CD14-positive monocyte (primary cell): ENCODE measurements around the gene GPANK1. TPM values are rescaled to one million over a fixed set of nuclear protein-coding genes. Genes with fewer than 3 reads are reported as not detected.

Experiments
- DNase-seq, 3 donors: peaks; one replicate each; pipeline ENCODE4 v3.0.0-alpha.2; 2011 to 2022
- H2AFZ ChIP-seq: 2 replicates; pipeline ENCODE4 v1.6.0; 2012; ENCODE audit warnings: mild to moderate bottlenecking, low read depth, low read length, inconsistent platforms; ENCODE audit not compliant: insufficient read depth, poor library complexity, severe bottlenecking
- H3K27ac ChIP-seq, 2 donors: 1 replicate in 1 of 2; 2 replicates in 1 of 2; pipeline ENCODE4 v1.5.1; 2012 to 2013; ENCODE audit warnings: low read length in 2 of 2, control low read depth in 1 of 2, inconsistent platforms in 1 of 2, low read depth in 1 of 2, mild to moderate bottlenecking in 1 of 2
- H3K27me3 ChIP-seq, 2 donors: one replicate each; pipeline versions ENCODE4 v1.6.0 to v1.6.1; 2011 to 2013; ENCODE audit warnings: low read length in 2 of 2; ENCODE audit not compliant: control insufficient read depth in 2 of 2, insufficient read depth in 2 of 2
- H3K36me3 ChIP-seq, 2 donors: replicated peaks in 1 of 2; 1 replicate in 1 of 2; 2 replicates in 1 of 2; pipeline versions ENCODE4 v1.5.1 to v1.6.1; 2012 to 2013; ENCODE audit warnings: low read length in 2 of 2, control low read depth in 1 of 2, inconsistent platforms in 1 of 2, mild to moderate bottlenecking in 1 of 2; ENCODE audit not compliant: insufficient read depth in 2 of 2, control insufficient read depth in 1 of 2
- H3K4me1 ChIP-seq, 2 donors: 1 replicate in 1 of 2; 2 replicates in 1 of 2; pipeline versions ENCODE4 v1.5.1 to v1.6.1; 2012 to 2013; ENCODE audit warnings: low read length in 2 of 2, control low read depth in 1 of 2, inconsistent platforms in 1 of 2, mild to moderate bottlenecking in 1 of 2, moderate library complexity in 1 of 2; ENCODE audit not compliant: insufficient read depth in 2 of 2, control insufficient read depth in 1 of 2
- H3K4me2 ChIP-seq: replicated peaks from 2 replicates; pipeline ENCODE3; 2012; ENCODE audit warnings: low read length, moderate library complexity, mild to moderate bottlenecking; ENCODE audit not compliant: poor library complexity, severe bottlenecking; ENCODE audit errors: extremely low read depth
- H3K4me3 ChIP-seq, 3 experiments: fragments of 200-600 bp in 1 of 3; sonication (generic) in 1 of 3; replicated peaks in 1 of 3; 1 replicate in 2 of 3; 2 replicates in 1 of 3; pipeline ENCODE4 v1.5.1; 2011 to 2013; ENCODE audit warnings: low read length in 3 of 3, mild to moderate bottlenecking in 3 of 3, control low read depth in 2 of 3, low read depth in 2 of 3, inconsistent platforms in 1 of 3, moderate library complexity in 1 of 3
- H3K79me2 ChIP-seq: 2 replicates; pipeline ENCODE4 v1.6.0; 2012; ENCODE audit warnings: mild to moderate bottlenecking, control low read depth, inconsistent platforms, low read length, moderate library complexity; ENCODE audit not compliant: insufficient read depth
- H3K9ac ChIP-seq: 2 replicates; pipeline ENCODE4 v1.6.0; 2017; ENCODE audit warnings: low read length, mild to moderate bottlenecking; ENCODE audit not compliant: insufficient read depth, poor library complexity, severe bottlenecking
- H3K9me3 ChIP-seq, 2 donors: replicated peaks in 1 of 2; 1 replicate in 1 of 2; 2 replicates in 1 of 2; pipeline versions ENCODE4 v1.5.1 to v1.6.1; 2012 to 2013; ENCODE audit warnings: low read length in 2 of 2, control low read depth in 1 of 2; ENCODE audit not compliant: control insufficient read depth in 1 of 2, insufficient read depth in 1 of 2
- H4K20me1 ChIP-seq: 2 replicates; pipeline ENCODE4 v1.6.0; 2012; ENCODE audit warnings: mild to moderate bottlenecking, low read length, control low read depth, moderate library complexity; ENCODE audit not compliant: insufficient read depth
- H3K27ac Mint-ChIP-seq, 7 donors: one replicate each; pipeline ENCODE4 v1.8.0; 2020; ENCODE audit warnings: mild to moderate bottlenecking in 7 of 7, mixed read lengths in 7 of 7, moderate library complexity in 6 of 7, inconsistent platforms in 2 of 7
- H3K27me3 Mint-ChIP-seq, 3 donors: one replicate each; pipeline ENCODE4 v1.8.0; 2021 to 2022; ENCODE audit warnings: low read depth in 3 of 3, mild to moderate bottlenecking in 3 of 3, mixed read lengths in 3 of 3, moderate library complexity in 3 of 3, inconsistent platforms in 1 of 3
- H3K36me3 Mint-ChIP-seq, 2 donors: one replicate each; pipeline ENCODE4 v1.8.0; 2020; ENCODE audit warnings: mixed read lengths in 2 of 2, inconsistent platforms in 1 of 2, mild to moderate bottlenecking in 1 of 2
- H3K4me1 Mint-ChIP-seq: one replicate; pipeline ENCODE4 v1.8.0; 2020; ENCODE audit warnings: mild to moderate bottlenecking, mixed read lengths
- H3K4me3 Mint-ChIP-seq, 2 donors: one replicate each; pipeline ENCODE4 v1.8.0; 2020; ENCODE audit warnings: mild to moderate bottlenecking in 2 of 2, mixed read lengths in 2 of 2, moderate library complexity in 1 of 2
- H3K9me3 Mint-ChIP-seq, 7 donors: one replicate each; pipeline ENCODE4 v1.8.0; 2020 to 2022; ENCODE audit warnings: mixed read lengths in 7 of 7, mild to moderate bottlenecking in 6 of 7, moderate library complexity in 6 of 7, inconsistent platforms in 2 of 7
- WGBS: methylation state at CpG from one replicate; pipeline ENCODE4 v1.1.5; 2013; ENCODE audit warnings: missing lambda C conversion rate; ENCODE audit not compliant: insufficient coverage; 5-methylcytosine and 5-hydroxymethylcytosine counted together
- intact Hi-C, 2 donors: fragments of 100-400 bp; cut with micrococcal nuclease; formaldehyde crosslinking; loops; one replicate each; pipeline versions ENCODE4 v1.15.0 to v1.15.1; 2023
- polyA plus RNA-seq, 3 donors: library from polyadenylated mRNA; depleted of rRNA in 1 of 3; unstranded in 2 of 3; stranded (reverse) in 1 of 3; fragments of 300-500 nt in 2 of 3; fragments of >200 nt in 1 of 3; fragmentation: Illumina TruSeq in 2 of 3; gene quantifications; 1 replicate in 2 of 3; 2 replicates in 1 of 3; pipeline ENCODE4 v1.2.3, GENCODE V29; 2012 to 2021
- TF ChIP-seq, protein P1 (sequence below): fragments of 200-600 bp; IDR thresholded peaks from one replicate; pipeline ENCODE4 v1.8.0; 2022; ENCODE audit warnings: antibody characterized with exemption, mild to moderate bottlenecking

Gene GPANK1
- polyA plus RNA-seq, 3 donors = 10.8 to 13.9 (median 12.0) TPM

DNA sequence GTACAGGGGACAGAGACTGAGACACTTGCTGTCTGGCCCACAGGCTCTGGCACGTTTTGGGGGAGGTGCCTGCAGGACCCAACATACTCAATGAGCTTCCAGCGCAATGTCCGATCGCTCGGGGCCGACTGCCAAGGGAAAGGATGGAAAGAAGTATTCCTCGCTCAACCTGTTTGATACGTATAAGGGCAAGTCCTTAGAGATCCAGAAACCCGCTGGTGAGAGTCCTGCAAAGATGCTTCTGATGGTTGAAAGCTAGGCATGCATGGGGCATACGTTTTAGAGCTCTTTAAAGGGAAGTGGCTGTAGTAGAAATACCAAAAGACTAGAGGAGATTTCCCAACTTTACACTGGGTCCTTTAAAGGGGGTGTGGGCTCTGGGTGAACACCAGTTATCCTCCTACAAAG, 42.1 kb downstream of the GPANK1 start:
- H3K4me3 ChIP-seq = peak overlapping the region in 1 of 3 experiments; percentile 97
- TF ChIP-seq, protein P1, sequence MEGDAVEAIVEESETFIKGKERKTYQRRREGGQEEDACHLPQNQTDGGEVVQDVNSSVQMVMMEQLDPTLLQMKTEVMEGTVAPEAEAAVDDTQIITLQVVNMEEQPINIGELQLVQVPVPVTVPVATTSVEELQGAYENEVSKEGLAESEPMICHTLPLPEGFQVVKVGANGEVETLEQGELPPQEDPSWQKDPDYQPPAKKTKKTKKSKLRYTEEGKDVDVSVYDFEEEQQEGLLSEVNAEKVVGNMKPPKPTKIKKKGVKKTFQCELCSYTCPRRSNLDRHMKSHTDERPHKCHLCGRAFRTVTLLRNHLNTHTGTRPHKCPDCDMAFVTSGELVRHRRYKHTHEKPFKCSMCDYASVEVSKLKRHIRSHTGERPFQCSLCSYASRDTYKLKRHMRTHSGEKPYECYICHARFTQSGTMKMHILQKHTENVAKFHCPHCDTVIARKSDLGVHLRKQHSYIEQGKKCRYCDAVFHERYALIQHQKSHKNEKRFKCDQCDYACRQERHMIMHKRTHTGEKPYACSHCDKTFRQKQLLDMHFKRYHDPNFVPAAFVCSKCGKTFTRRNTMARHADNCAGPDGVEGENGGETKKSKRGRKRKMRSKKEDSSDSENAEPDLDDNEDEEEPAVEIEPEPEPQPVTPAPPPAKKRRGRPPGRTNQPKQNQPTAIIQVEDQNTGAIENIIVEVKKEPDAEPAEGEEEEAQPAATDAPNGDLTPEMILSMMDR = no peak
- no peaks in the 10 kb centered on the region for H3K9me3 Mint-ChIP-seq
- WGBS = 44% methylated on average over 1 of the region's 10 CpGs
- peak overlapping the region; percentile 73 to 100 (median 86) for H3K27ac Mint-ChIP-seq
- peak overlapping the region; percentile 95 for H3K4me2 ChIP-seq
- no peak overlapping the region for H3K9ac ChIP-seq
- peak overlapping the region in 1 of 2 donors; percentile 37 for H3K4me3 Mint-ChIP-seq
- peaks cover 31 to 36% of the 10 kb centered on the region in 2 donors for H3K4me1 ChIP-seq
- peak in 2 of 3 donors; percentile 34 to 37 for DNase-seq
- H3K27me3 Mint-ChIP-seq = peaks cover 0 to 1% (median 0%) of the 10 kb centered on the region in 3 donors
- H3K79me2 ChIP-seq = peaks cover 86% of the 10 kb centered on the region
- no peaks in the 10 kb centered on the region for H3K27me3 ChIP-seq
- peak overlapping the region; percentile 36 to 95 for H3K27ac ChIP-seq
- no peak overlapping the region for H2AFZ ChIP-seq
- peaks cover 34% of the 10 kb centered on the region for H3K4me1 Mint-ChIP-seq
- intact Hi-C loops = loop anchor here in 1 of 2 donors (5.0 kb wide), 1 partner anchor 45 kb away; the partner anchor contains the start of genes CSNK2B and LY6G5B
- H3K36me3 ChIP-seq = peaks cover 42 to 47% of the 10 kb centered on the region in 2 donors
- H3K36me3 Mint-ChIP-seq = peaks cover 45 to 54% of the 10 kb centered on the region in 2 donors
- peaks cover 31% of the 10 kb centered on the region for H4K20me1 ChIP-seq
- H3K9me3 ChIP-seq = no peaks in the 10 kb centered on the region

DNA sequence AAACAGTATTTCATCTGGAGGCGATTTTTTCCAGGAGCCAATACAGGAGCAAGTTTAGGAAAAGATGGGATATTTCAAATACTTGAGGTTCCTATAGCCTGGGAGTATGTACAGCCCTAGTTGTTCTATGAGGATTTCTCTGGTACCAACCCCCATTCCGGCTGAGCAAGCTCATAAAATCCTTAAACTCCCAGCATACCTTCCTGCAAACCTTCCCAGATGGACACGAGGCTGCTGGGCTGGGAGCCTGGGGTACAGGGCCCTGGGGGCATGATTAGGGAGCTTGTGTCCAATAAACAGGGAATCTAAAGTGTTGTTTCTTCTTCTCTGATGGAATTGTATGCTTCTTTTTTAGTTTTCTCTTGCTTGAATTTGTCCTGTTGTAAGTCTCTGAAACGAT, 42.8 kb downstream of the GPANK1 start:
- 18% methylated on average over 1 of the region's 4 CpGs for WGBS
- peak overlapping the region; percentile 89 to 96 for H3K4me3 Mint-ChIP-seq
- Histone ChIP-seq H3K9me3 (no peaks in the 10 kb centered on the region), H3K9ac (no peak overlapping the region), H3K4me3 (peak overlapping the region in 1 of 3 experiments; percentile 97), H2AFZ (no peak overlapping the region), H3K79me2 (peaks cover 88% of the 10 kb centered on the region), H3K4me1 (peaks cover 36 to 43% of the 10 kb centered on the region in 2 donors), H3K36me3 (peaks cover 38 to 45% of the 10 kb centered on the region in 2 donors), H3K4me2 (peak overlapping the region; percentile 95), H3K27me3 (no peaks in the 10 kb centered on the region), H3K27ac (peak overlapping the region; percentile 24 to 95), H4K20me1 (peaks cover 25% of the 10 kb centered on the region)
- peak overlapping the region; percentile 73 to 100 (median 95) for H3K27ac Mint-ChIP-seq
- TF ChIP-seq, protein P1 = no peak
- peaks cover 40% of the 10 kb centered on the region for H3K4me1 Mint-ChIP-seq
- H3K36me3 Mint-ChIP-seq = peaks cover 40 to 53% of the 10 kb centered on the region in 2 donors
- no peaks in the 10 kb centered on the region for H3K9me3 Mint-ChIP-seq
- intact Hi-C loops = loop anchor here (2.0 to 5.0 kb wide), 2 partner anchors 31 to 45 kb away; partner anchors contain the start of genes BAG6 (in 2 of the 2), CSNK2B (in 1 of the 2) and LY6G5B (in 1 of the 2)
- peaks cover 0 to 1% (median 0%) of the 10 kb centered on the region in 3 donors for H3K27me3 Mint-ChIP-seq
- no peak for DNase-seq
